Fibroblast of lung (primary cell): ENCODE data around the gene HYAL2.

Experiments
- EZH2 ChIP-seq: IDR thresholded peaks from 2 replicates; pipeline ENCODE4 v1.5.1; 2012; ENCODE audit warnings: low read length, control low read depth, mild to moderate bottlenecking; ENCODE audit errors: missing control alignments
- TF ChIP-seq, protein P1 (sequence below), 2 donors: IDR thresholded peaks in 1 of 2; conservative IDR thresholded peaks in 1 of 2; 1 replicate in 1 of 2; 2 replicates in 1 of 2; pipeline ENCODE4 v1.5.1; 2011 to 2012; ENCODE audit warnings: low read length in 2 of 2, control low read depth in 1 of 2, inconsistent platforms in 1 of 2, low read depth in 1 of 2, mild to moderate bottlenecking in 1 of 2

DNA sequence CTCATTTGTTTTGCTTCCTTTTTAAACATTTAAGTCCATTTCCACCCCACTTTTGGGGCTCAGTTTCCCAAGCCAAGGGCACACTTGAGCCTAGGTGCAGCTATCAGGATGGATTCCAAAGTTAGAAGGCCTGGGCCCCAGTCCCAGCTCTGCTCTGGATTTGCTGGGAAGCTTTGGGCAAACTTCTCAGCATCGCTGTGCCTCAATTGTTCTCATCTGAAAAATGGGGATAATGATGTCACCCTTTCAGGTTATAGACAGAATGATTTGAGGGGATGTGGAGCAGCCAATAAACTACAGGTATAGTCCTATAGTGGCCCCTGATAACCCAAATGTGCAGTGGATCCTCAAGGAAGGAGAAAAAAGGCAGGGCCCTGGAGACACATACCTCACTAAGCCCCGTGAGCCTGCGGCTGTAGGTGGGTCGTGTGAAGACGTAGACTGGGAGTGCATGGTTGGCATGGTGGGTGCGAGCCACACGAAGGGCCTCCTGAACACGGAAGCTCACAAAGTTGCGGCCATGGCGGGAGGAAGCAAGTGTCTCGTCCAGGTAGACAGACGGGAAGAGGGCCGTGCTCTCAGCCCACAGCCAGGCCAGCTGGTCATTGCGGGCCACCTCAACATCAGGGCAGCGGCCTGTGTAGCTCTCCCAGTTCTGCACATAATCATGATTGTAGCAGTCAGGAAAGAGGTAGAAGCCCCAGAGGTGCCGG lies 3.2 kb downstream of the HYAL2 start:
- TF ChIP-seq, protein P1, sequence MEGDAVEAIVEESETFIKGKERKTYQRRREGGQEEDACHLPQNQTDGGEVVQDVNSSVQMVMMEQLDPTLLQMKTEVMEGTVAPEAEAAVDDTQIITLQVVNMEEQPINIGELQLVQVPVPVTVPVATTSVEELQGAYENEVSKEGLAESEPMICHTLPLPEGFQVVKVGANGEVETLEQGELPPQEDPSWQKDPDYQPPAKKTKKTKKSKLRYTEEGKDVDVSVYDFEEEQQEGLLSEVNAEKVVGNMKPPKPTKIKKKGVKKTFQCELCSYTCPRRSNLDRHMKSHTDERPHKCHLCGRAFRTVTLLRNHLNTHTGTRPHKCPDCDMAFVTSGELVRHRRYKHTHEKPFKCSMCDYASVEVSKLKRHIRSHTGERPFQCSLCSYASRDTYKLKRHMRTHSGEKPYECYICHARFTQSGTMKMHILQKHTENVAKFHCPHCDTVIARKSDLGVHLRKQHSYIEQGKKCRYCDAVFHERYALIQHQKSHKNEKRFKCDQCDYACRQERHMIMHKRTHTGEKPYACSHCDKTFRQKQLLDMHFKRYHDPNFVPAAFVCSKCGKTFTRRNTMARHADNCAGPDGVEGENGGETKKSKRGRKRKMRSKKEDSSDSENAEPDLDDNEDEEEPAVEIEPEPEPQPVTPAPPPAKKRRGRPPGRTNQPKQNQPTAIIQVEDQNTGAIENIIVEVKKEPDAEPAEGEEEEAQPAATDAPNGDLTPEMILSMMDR (conservative IDR thresholded peaks at IDR 0.05 in 1 of 2, IDR thresholded peaks at IDR 0.05 in 1 of 2; ENCODE audit: low read depth in 1 of 2, low read length in 2 of 2): no peak
- TF ChIP-seq EZH2: no peak
